HEK293T (cell line): ENCODE measurements around the gene CCP110.

Experiments used
- CTCF ChIA-PET: fragments of 350-600 bp; formaldehyde crosslinking; extraction: SDS; loops from one replicate; lab custom pipeline; 2021; ENCODE audit warnings: antibody characterized with exemption, inconsistent platforms; lab: Yijun Ruan, JAX
- POLR2A ChIA-PET: fragments of 350-600 bp; formaldehyde crosslinking; extraction: SDS; loops from one replicate; lab custom pipeline; 2020; ENCODE audit warnings: antibody characterized with exemption, inconsistent platforms; lab: Yijun Ruan, JAX
- DNase-seq: peaks from one replicate; pipeline ENCODE4 v3.0.0; 2012; ENCODE audit warnings: mixed read lengths; ENCODE audit errors: extremely low spot score
- ARNT ChIP-seq: fragments of 450-650 bp; IDR thresholded peaks from 2 replicates; pipeline ENCODE4 v1.6.1; 2017; ENCODE audit warnings: mild to moderate bottlenecking
- BHLHE40 ChIP-seq: fragments of 450-650 bp; IDR thresholded peaks from 2 replicates; pipeline ENCODE4 v1.6.1; 2016; ENCODE audit warnings: mild to moderate bottlenecking, moderate library complexity, borderline replicate concordance
- CTBP1 ChIP-seq: fragments of 450-650 bp; IDR thresholded peaks from 2 replicates; pipeline ENCODE4 v1.6.1; 2016; ENCODE audit warnings: borderline replicate concordance
- ELF4 ChIP-seq: fragments of 450-650 bp; IDR thresholded peaks from 2 replicates; pipeline ENCODE4 v1.6.1; 2017; ENCODE audit warnings: antibody characterized with exemption
- FOXA1 ChIP-seq: fragments of 450-650 bp; IDR thresholded peaks from 2 replicates; pipeline ENCODE4 v1.6.1; 2016; ENCODE audit warnings: mild to moderate bottlenecking
- FOXK2 ChIP-seq: fragments of 450-650 bp; IDR thresholded peaks from 2 replicates; pipeline ENCODE4 v1.6.1; 2016; ENCODE audit warnings: mild to moderate bottlenecking
- FOXM1 ChIP-seq: fragments of 450-650 bp; IDR thresholded peaks from 2 replicates; pipeline ENCODE4 v1.6.1; 2017; ENCODE audit warnings: mild to moderate bottlenecking, borderline replicate concordance
- HDGF ChIP-seq: fragments of 450-650 bp; IDR thresholded peaks from 2 replicates; pipeline ENCODE4 v1.6.1; 2017; ENCODE audit warnings: antibody characterized with exemption, borderline replicate concordance
- L3MBTL2 ChIP-seq: fragments of 450-650 bp; conservative IDR thresholded peaks from 2 replicates; pipeline ENCODE4 v1.6.1; 2016; ENCODE audit warnings: mild to moderate bottlenecking
- LEF1 ChIP-seq: fragments of 450-650 bp; IDR thresholded peaks from 2 replicates; pipeline ENCODE4 v1.6.1; 2017; ENCODE audit warnings: mild to moderate bottlenecking, borderline replicate concordance
- NFRKB ChIP-seq: fragments of 450-650 bp; IDR thresholded peaks from 2 replicates; pipeline ENCODE4 v1.6.1; 2016; ENCODE audit warnings: mild to moderate bottlenecking, moderate library complexity
- SP1 ChIP-seq: fragments of 450-650 bp; IDR thresholded peaks from 2 replicates; pipeline ENCODE4 v1.6.1; 2017
- SUZ12 ChIP-seq: fragments of 450-650 bp; IDR thresholded peaks from 2 replicates; pipeline ENCODE4 v1.6.1; 2016; ENCODE audit warnings: mild to moderate bottlenecking
- TARDBP ChIP-seq: fragments of 450-650 bp; IDR thresholded peaks from 2 replicates; pipeline ENCODE4 v1.6.1; 2016
- ZNF384 ChIP-seq: fragments of 450-650 bp; IDR thresholded peaks from 2 replicates; pipeline ENCODE4 v1.6.1; 2016
- TF ChIP-seq, protein P1 (sequence below): fragments of 450-650 bp; IDR thresholded peaks from 2 replicates; pipeline ENCODE4 v1.6.1; 2016

Gene CCP110

GRCh38 chr16:19601083-19601976 lies 77.6 kb downstream of the CCP110 start:
- ChIA-PET CTCF (interaction anchor here (0.6 to 3.5 kb wide), 9 partner anchors 11 to 285 kb away, joined by 3 to 16 read pairs (median 3); partner anchors contain the start of gene GPRC5B), POLR2A (no interaction called here)
- DNase-seq: peak; percentile 36
- TF ChIP-seq NFRKB (no peak), LEF1 (no peak), ZNF384 (no peak), FOXA1 (no peak), TARDBP (no peak), HDGF (no peak), ARNT (no peak), ELF4 (no peak), FOXK2 (no peak), SUZ12 (no peak), L3MBTL2 (no peak), FOXM1 (no peak), BHLHE40 (no peak), SP1 (no peak), CTBP1 (no peak)
- TF ChIP-seq, protein P1, sequence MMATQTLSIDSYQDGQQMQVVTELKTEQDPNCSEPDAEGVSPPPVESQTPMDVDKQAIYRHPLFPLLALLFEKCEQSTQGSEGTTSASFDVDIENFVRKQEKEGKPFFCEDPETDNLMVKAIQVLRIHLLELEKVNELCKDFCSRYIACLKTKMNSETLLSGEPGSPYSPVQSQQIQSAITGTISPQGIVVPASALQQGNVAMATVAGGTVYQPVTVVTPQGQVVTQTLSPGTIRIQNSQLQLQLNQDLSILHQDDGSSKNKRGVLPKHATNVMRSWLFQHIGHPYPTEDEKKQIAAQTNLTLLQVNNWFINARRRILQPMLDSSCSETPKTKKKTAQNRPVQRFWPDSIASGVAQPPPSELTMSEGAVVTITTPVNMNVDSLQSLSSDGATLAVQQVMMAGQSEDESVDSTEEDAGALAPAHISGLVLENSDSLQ: no peak
